NCI-H2227 (cell line): ENCODE data around the gene KIF25.
"Not testable (repeated sequence)": the region's sequence is repeated elsewhere in the genome, so short reads cannot be mapped to it uniquely, and the experiment has no call there.

ENCODE experiments used
- DNase-seq: peaks from one replicate; lab custom pipeline; 2025; ENCODE audit not compliant: unreplicated experiment; lab: John Stamatoyannopoulos, UW

The KIF25 gene

GRCh38 chr6:167993831-167994230, 3.6 kb upstream of the KIF25 start:
- no peak for DNase-seq

GRCh38 chr6:167995302-167995701, 2.2 kb upstream of the KIF25 start:
- no peak for DNase-seq

- no peak for DNase-seq
Measured at GRCh38 chr6:167995731-167996151, 1.7 kb upstream of the KIF25 start.

GRCh38 chr6:167996424-167997199, 859 bp upstream of the KIF25 start:
- DNase-seq: no peak

- no peak for DNase-seq
Measured at GRCh38 chr6:167998215-167998614, 744 bp downstream of the KIF25 start.

- no peak for DNase-seq
Measured at GRCh38 chr6:168000198-168001028, 2.9 kb downstream of the KIF25 start.

GRCh38 chr6:168001029-168001332, 3.5 kb downstream of the KIF25 start:
- no peak for DNase-seq

GRCh38 chr6:168001514-168001913, 4.0 kb downstream of the KIF25 start:
- DNase-seq: not testable (repeated sequence)

- no peak for DNase-seq
Measured at GRCh38 chr6:168002804-168003203, 5.3 kb downstream of the KIF25 start.

GRCh38 chr6:168004023-168004422, 6.6 kb downstream of the KIF25 start:
- no peak for DNase-seq

- no peak for DNase-seq
Measured at GRCh38 chr6:168004945-168005344, 7.5 kb downstream of the KIF25 start.

- DNase-seq: no peak
Measured at GRCh38 chr6:168005796-168006195, 8.3 kb downstream of the KIF25 start.

- DNase-seq: no peak
Measured at GRCh38 chr6:168007592-168008338, 10.3 kb downstream of the KIF25 start.

GRCh38 chr6:168009331-168009730, 11.9 kb downstream of the KIF25 start:
- no peak for DNase-seq

- DNase-seq: no peak
Measured at GRCh38 chr6:168011291-168011690, 13.8 kb downstream of the KIF25 start.

GRCh38 chr6:168012431-168013249, 15.2 kb downstream of the KIF25 start:
- DNase-seq: no peak

- no peak for DNase-seq
Measured at GRCh38 chr6:168013250-168013915, 15.9 kb downstream of the KIF25 start.

- DNase-seq: no peak
Measured at GRCh38 chr6:168014428-168014827, 17.0 kb downstream of the KIF25 start.

- DNase-seq: no peak
Measured at GRCh38 chr6:168015009-168015408, 17.5 kb downstream of the KIF25 start.

GRCh38 chr6:168015482-168016175, 18.2 kb downstream of the KIF25 start:
- DNase-seq: no peak
